ENCODE data around the gene AKR1B15.
A peak's percentile ranks its signal among the peaks of the same experiment; 100 is the strongest.

The AKR1B15 gene

DNA sequence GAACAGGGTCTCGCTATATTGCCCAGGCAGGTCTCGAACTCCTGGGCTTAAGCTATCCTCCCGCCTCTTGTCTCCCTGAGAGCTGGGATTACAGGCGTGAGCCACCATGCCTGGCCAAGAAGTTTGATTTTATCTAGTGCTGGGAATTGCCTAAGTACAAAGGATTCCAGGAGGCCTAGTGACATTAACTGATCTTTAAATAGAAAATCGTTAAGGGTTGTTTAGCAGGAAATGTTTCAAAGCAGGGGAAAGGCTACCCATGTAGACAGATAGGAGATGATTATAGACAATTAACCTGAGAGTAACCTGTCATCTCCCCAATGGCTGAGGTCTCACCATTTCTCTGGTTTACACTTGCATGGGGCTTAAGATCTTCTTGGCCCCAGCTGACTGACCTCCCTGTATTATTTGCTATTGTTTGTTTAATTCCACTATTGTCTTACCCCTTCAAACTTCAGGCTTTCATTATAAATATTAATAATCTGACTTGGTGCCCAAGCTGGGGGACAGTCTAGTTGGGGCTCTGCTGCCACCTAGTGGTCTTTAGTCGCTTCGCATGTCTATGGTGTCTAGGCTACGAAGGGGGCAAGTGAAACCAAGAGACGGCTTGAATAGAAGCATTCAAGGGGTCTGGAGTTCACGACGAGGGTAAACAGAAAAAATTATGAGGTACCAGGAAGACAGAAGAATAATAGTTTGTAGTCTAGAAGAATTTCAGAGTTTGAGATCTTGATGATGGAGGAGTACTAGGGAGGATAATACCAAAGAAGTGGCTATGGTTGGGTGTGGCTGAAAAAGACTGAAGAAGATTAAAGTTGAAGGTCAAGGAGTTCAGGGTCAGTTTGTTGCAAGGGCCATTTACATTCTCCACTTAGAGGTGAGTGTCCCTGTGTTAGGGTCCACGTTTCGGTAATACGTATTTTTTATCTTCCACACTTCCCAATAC, 57.3 kb downstream of the AKR1B15 start:
- POLR2A ChIA-PET: no interaction called here
- DNase-seq (ENCODE audit: extremely low spot score): peak; percentile 58
- CTCF ChIA-PET: interaction anchor here (0.6 to 8.6 kb wide), 22 partner anchors 8 to 240 kb away, joined by 3 to 77 read pairs (median 3); no protein-coding TSS in a partner anchor
- TF ChIP-seq, protein P1, sequence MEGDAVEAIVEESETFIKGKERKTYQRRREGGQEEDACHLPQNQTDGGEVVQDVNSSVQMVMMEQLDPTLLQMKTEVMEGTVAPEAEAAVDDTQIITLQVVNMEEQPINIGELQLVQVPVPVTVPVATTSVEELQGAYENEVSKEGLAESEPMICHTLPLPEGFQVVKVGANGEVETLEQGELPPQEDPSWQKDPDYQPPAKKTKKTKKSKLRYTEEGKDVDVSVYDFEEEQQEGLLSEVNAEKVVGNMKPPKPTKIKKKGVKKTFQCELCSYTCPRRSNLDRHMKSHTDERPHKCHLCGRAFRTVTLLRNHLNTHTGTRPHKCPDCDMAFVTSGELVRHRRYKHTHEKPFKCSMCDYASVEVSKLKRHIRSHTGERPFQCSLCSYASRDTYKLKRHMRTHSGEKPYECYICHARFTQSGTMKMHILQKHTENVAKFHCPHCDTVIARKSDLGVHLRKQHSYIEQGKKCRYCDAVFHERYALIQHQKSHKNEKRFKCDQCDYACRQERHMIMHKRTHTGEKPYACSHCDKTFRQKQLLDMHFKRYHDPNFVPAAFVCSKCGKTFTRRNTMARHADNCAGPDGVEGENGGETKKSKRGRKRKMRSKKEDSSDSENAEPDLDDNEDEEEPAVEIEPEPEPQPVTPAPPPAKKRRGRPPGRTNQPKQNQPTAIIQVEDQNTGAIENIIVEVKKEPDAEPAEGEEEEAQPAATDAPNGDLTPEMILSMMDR (IDR thresholded peaks at IDR 0.05; ENCODE audit: control extremely low read depth, extremely low read depth, low read depth, missing control alignments): peak; percentile 77

DNA sequence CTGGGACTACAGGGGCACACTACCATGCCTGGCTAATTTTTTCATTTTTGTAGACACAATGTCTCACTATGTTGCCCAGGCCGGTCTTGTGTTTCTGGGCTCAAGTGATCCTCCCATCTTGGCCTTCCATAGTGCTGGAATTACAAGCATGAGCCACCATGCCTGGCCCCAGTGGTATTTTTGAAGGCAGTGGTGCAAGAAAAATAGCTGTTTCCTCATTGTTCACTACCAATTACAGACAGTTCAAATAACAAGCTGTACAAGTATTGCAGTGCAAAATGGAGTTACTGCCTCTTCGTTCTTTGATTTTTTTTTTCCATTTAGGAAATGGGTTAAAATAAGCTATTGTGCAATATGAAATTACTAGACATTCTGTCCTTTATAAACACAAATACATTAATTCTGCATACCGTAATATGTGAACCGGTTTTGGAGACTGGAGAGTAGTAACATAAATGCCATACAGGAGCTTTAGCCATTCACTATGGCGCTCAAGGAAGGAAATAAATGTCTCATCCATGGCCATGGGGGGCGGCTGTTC, 62.8 kb downstream of the AKR1B15 start:
- POLR2A ChIA-PET: no interaction called here
- TF ChIP-seq, protein P1 (IDR thresholded peaks at IDR 0.05; ENCODE audit: control extremely low read depth, extremely low read depth, low read depth, missing control alignments): no peak
- no peak for DNase-seq (ENCODE audit: extremely low spot score)
- CTCF ChIA-PET: interaction anchor here (1.3 to 8.6 kb wide), 4 partner anchors 12 to 179 kb away, joined by 3 to 77 read pairs (median 6); no protein-coding TSS in a partner anchor

DNA sequence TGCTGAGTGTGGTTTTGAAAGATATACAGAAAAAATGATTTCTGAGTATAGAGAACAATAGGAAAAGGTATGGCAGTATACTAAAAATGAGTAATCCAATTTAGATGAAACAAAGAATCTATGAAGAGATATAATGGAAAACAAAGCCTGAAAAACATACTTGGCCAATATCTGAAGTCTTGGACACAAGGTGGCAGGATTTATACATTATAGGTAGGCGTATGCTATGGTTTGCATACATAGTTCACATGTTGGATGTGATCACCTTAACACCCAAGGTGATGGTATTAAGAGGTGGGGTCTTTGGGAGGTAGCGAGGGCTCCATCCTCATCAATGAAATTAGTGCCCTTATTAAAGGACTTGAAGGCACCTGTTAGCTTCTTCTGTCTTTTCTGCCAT, 63.3 kb downstream of the AKR1B15 start:
- ChIA-PET CTCF (interaction anchor here (1.3 to 8.6 kb wide), 4 partner anchors 12 to 179 kb away, joined by 3 to 77 read pairs (median 6); no protein-coding TSS in a partner anchor), POLR2A (no interaction called here)
- no peak for DNase-seq (ENCODE audit: extremely low spot score)
- TF ChIP-seq, protein P1 (IDR thresholded peaks at IDR 0.05; ENCODE audit: control extremely low read depth, extremely low read depth, low read depth, missing control alignments): no peak

DNA sequence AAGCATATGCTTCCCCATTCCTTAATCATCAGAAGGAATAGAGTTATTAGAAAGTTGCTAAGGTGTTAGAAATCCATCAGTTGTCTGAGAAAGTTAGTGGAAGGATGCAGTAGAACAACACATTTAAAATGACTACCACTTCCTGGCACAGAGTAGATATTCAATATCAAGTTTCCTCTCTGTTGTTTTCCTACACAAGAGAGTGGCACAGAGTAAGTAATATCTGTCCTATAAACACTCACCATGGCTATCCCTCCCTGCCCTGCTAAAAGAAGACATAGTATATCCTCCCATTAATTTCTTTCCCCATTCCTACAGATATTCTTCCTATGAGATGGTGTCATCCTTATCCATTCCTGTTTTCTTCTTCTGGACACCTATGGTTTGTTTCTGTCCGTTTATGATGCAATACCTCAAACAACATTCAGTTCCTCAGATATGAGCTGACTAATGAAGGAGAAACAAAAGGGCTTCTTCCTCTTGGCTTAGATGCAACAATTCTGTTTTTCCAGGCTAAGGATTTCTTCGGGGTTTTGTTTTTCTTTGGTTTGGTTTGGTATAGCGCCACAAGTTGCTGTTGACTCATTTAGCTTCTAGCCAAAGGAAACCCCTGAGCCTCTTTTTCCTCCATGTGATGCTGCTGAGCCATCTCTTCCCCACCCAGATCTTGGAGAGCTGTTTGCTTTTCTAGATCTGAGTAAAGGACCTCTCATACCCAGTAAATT, 64.9 kb downstream of the AKR1B15 start:
- POLR2A ChIA-PET: no interaction called here
- no peak for DNase-seq (ENCODE audit: extremely low spot score)
- TF ChIP-seq, protein P1 (IDR thresholded peaks at IDR 0.05; ENCODE audit: control extremely low read depth, extremely low read depth, low read depth, missing control alignments): no peak
- CTCF ChIA-PET: interaction anchor here (0.9 to 8.6 kb wide), 3 partner anchors 8 to 181 kb away, joined by 3 to 77 read pairs (median 3); no protein-coding TSS in a partner anchor

DNA sequence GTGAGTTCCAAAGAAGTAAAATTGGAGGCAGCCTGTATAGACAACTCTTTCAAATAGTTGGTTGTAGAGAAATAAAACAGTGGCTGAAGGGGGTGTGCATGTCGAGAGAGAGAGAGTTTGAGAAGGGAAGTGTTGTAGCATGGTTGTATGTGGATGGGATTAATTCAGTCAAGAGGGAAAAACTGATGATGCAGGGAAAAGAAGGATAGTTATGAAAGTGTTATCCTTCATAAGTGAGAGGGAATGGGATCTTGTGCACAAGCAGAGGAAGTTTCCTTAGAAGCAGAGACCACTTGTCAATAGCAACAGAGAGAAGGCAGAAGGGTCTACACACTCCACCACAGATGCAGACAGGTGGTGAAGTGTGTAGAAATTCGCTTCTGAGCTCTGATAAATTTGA, 67.7 kb downstream of the AKR1B15 start:
- CTCF ChIA-PET: interaction anchor here (1.2 to 1.7 kb wide), 3 partner anchors 9 to 17 kb away, joined by 3 to 5 read pairs (median 4); no protein-coding TSS in a partner anchor
- POLR2A ChIA-PET: no interaction called here

More for the DNA sequence above, 67.7 kb downstream of the AKR1B15 start:
- DNase-seq (ENCODE audit: extremely low spot score): no peak
- TF ChIP-seq, protein P1 (IDR thresholded peaks at IDR 0.05; ENCODE audit: control extremely low read depth, extremely low read depth, low read depth, missing control alignments): no peak

All from GM10248 (cell line).